WERI-Rb-1 (cell line): Measurements from ENCODE around the gene EDAR.

Source experiments
- DNase-seq: peaks from one replicate; pipeline ENCODE4 v3.0.0-alpha.2; 2020
- H3K27ac ChIP-seq: fragments of 250-450 bp; sonication (Bioruptor Pico); 2 replicates; pipeline ENCODE4 v1.5.1; 2020; ENCODE audit warnings: mild to moderate bottlenecking, moderate library complexity
- H3K27me3 ChIP-seq: fragments of 250-450 bp; sonication (Bioruptor Pico); 2 replicates; pipeline ENCODE4 v1.5.1; 2021; ENCODE audit warnings: mild to moderate bottlenecking, low read depth, moderate library complexity; ENCODE audit not compliant: insufficient read depth, severe bottlenecking
- H3K36me3 ChIP-seq: fragments of 250-450 bp; sonication (Bioruptor Pico); 2 replicates; pipeline ENCODE4 v1.5.1; 2020; ENCODE audit warnings: mild to moderate bottlenecking, moderate library complexity
- H3K4me3 ChIP-seq: 2 replicates; pipeline ENCODE4 v1.5.1; 2011; ENCODE audit warnings: low read depth, mild to moderate bottlenecking, control low read depth, low read length
- H3K9me3 ChIP-seq: fragments of 250-450 bp; sonication (Bioruptor Pico); 2 replicates; pipeline ENCODE4 v1.5.1; 2021; ENCODE audit warnings: mild to moderate bottlenecking, moderate library complexity; ENCODE audit not compliant: severe bottlenecking
- TF ChIP-seq, protein P1 (sequence below): IDR thresholded peaks from 2 replicates; pipeline ENCODE4 v1.5.1; 2011; ENCODE audit warnings: low read depth, mild to moderate bottlenecking, control low read depth, inconsistent platforms, low read length

The EDAR gene

GRCh38 chr2:108983610-108984009 lies 5.4 kb downstream of the EDAR start:
- no peaks in the 10 kb centered on the region for H3K9me3 ChIP-seq
- TF ChIP-seq, protein P1, sequence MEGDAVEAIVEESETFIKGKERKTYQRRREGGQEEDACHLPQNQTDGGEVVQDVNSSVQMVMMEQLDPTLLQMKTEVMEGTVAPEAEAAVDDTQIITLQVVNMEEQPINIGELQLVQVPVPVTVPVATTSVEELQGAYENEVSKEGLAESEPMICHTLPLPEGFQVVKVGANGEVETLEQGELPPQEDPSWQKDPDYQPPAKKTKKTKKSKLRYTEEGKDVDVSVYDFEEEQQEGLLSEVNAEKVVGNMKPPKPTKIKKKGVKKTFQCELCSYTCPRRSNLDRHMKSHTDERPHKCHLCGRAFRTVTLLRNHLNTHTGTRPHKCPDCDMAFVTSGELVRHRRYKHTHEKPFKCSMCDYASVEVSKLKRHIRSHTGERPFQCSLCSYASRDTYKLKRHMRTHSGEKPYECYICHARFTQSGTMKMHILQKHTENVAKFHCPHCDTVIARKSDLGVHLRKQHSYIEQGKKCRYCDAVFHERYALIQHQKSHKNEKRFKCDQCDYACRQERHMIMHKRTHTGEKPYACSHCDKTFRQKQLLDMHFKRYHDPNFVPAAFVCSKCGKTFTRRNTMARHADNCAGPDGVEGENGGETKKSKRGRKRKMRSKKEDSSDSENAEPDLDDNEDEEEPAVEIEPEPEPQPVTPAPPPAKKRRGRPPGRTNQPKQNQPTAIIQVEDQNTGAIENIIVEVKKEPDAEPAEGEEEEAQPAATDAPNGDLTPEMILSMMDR: no peak
- H3K4me3 ChIP-seq: no peak overlapping the region
- DNase-seq: no peak
- H3K27ac ChIP-seq: no peak overlapping the region
- no peaks in the 10 kb centered on the region for H3K36me3 ChIP-seq
- H3K27me3 ChIP-seq: no peaks in the 10 kb centered on the region

DNA sequence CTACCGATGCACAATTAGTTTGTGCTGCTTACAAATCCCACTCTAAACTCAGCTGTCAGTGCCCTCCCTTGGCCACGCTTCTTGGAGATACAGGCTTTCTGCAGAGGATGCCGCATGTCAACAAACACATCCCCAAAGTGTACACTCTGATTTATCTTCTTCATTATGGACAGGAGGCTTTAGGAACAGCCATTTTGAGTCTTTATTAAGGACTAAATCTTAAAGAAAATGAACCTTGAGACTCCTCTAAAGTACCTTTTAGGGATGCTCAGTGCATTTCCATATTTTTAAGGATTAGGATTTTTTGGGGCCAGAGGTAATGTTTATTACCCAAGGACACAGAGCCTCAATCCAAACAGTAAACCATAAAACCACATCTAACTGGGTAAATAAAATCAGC lies 6.0 kb downstream of the EDAR start:
- Histone ChIP-seq H3K36me3 (no peaks in the 10 kb centered on the region), H3K9me3 (no peaks in the 10 kb centered on the region), H3K27me3 (no peaks in the 10 kb centered on the region), H3K27ac (no peak overlapping the region), H3K4me3 (no peak overlapping the region)
- DNase-seq: no peak
- TF ChIP-seq, protein P1: no peak

- no peak for DNase-seq
- H3K27me3 ChIP-seq: no peaks in the 10 kb centered on the region
- no peak overlapping the region for H3K27ac ChIP-seq
- no peaks in the 10 kb centered on the region for H3K36me3 ChIP-seq
- TF ChIP-seq, protein P1: no peak
- H3K4me3 ChIP-seq: no peak overlapping the region
- no peaks in the 10 kb centered on the region for H3K9me3 ChIP-seq
Observed at GRCh38 chr2:108982259-108982679, 6.8 kb downstream of the EDAR start.

GRCh38 chr2:108981846-108982245 lies 7.2 kb downstream of the EDAR start:
- no peaks in the 10 kb centered on the region for H3K27me3 ChIP-seq

GRCh38 chr2:108980076-108980475 lies 8.9 kb downstream of the EDAR start:
- no peaks in the 10 kb centered on the region for H3K36me3 ChIP-seq
- H3K4me3 ChIP-seq: no peak overlapping the region
- no peaks in the 10 kb centered on the region for H3K27me3 ChIP-seq
- TF ChIP-seq, protein P1: no peak
- H3K9me3 ChIP-seq: no peaks in the 10 kb centered on the region
- DNase-seq: no peak
- H3K27ac ChIP-seq: no peak overlapping the region

More at GRCh38 chr2:108981846-108982245, 7.2 kb downstream of the EDAR start:
- TF ChIP-seq, protein P1: no peak
- H3K27ac ChIP-seq: no peak overlapping the region
- H3K36me3 ChIP-seq: no peaks in the 10 kb centered on the region
- DNase-seq: no peak
- no peak overlapping the region for H3K4me3 ChIP-seq
- H3K9me3 ChIP-seq: no peaks in the 10 kb centered on the region

GRCh38 chr2:108979461-108979860 lies 9.6 kb downstream of the EDAR start:
- H3K27me3 ChIP-seq: no peaks in the 10 kb centered on the region
- no peaks in the 10 kb centered on the region for H3K36me3 ChIP-seq
- no peak overlapping the region for H3K4me3 ChIP-seq
- H3K27ac ChIP-seq: no peak overlapping the region
- no peak for DNase-seq
- no peaks in the 10 kb centered on the region for H3K9me3 ChIP-seq
- TF ChIP-seq, protein P1: no peak
